Mesodermal cell (in vitro differentiated cells): ENCODE results near the gene MTSS2.

Source experiments
- H3K27ac ChIP-seq: 2 replicates; pipeline ENCODE4 v1.7.0; 2013; ENCODE audit warnings: mild to moderate bottlenecking, low read depth, low read length, moderate library complexity; ENCODE audit not compliant: severe bottlenecking
- H3K36me3 ChIP-seq: 2 replicates; pipeline ENCODE4 v1.7.1; 2013; ENCODE audit warnings: mild to moderate bottlenecking, low read length, moderate library complexity; ENCODE audit not compliant: control insufficient read depth, insufficient read depth
- H3K4me1 ChIP-seq: one replicate; pipeline ENCODE4 v1.7.1; 2013; ENCODE audit warnings: mild to moderate bottlenecking, low read length; ENCODE audit not compliant: insufficient read depth, control insufficient read depth, poor library complexity, severe bottlenecking
- H3K4me3 ChIP-seq: 2 replicates; pipeline ENCODE4 v1.7.0; 2013; ENCODE audit warnings: low read length, control low read depth, mild to moderate bottlenecking; ENCODE audit not compliant: insufficient read depth, poor library complexity, severe bottlenecking; ENCODE audit errors: extremely low read depth
- H3K9me3 ChIP-seq: 2 replicates; pipeline ENCODE4 v1.7.1; 2013; ENCODE audit warnings: mild to moderate bottlenecking, low read length, moderate library complexity; ENCODE audit not compliant: control insufficient read depth
- WGBS, 2 experiments: methylation state at CpG; one replicate each; pipeline ENCODE4 v1.1.5; 2013; ENCODE audit warnings: missing lambda C conversion rate in 2 of 2; ENCODE audit not compliant: insufficient coverage in 2 of 2; 5-methylcytosine and 5-hydroxymethylcytosine counted together

The MTSS2 gene

DNA sequence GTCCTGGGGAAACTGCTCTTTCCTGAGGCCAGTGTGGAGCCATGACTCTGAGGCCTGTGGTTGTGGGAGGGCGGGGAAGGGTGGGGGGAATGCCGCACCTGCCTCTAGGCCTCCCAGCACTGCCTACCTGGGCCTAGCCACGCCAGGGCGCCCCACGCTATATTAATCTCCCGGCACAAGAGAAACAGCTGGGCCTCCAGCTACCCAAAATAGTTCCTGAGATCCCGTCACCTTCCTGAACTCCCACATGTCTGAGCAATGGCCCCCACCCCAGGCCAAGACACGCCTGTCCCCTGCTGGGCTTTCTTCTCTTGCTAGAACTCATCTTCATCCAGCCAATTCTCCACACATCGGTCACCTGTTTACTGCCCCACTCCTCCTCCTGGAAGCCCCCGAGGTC, 13.0 kb upstream of the MTSS2 start:
- 98 to 100% methylated on average over 6 to 10 of the region's 10 CpGs for WGBS, 2 experiments
- Histone ChIP-seq H3K4me3 (no peak overlapping the region), H3K36me3 (peaks cover 15% of the 10 kb centered on the region), H3K4me1 (peaks cover 62% of the 10 kb centered on the region), H3K27ac (no peak overlapping the region), H3K9me3 (no peaks in the 10 kb centered on the region)

DNA sequence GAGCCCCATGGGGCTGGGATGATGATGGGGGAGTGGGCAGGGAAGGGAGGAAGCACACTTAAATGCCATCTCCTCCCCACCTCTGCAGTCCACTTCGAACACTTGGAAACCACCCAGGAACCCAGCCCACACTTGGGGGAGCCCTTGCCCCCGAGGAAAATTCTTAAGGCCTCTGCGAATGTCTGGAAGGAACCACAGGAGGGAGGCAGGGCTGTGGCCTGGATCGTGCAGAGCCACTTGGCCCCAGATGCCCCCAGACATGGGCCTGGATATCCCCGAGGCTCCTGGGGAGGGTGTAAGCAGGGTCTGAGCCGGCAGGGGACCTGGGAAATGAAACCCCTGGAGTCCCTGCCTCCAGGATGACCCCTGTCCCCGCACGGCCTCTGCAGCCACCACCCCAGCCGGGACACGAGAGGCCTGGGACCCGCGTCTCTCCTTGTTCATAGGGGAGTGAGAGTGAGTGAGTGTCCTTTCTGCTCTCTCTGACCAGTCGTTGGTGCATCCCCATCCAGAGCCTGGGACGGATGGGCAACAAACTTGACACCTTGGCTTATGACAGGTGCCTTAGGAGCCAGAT, 11.8 kb upstream of the MTSS2 start:
- Histone ChIP-seq H3K27ac (peak overlapping the region; percentile 53), H3K9me3 (no peaks in the 10 kb centered on the region), H3K4me1 (peaks cover 62% of the 10 kb centered on the region), H3K4me3 (no peak overlapping the region), H3K36me3 (peaks cover 15% of the 10 kb centered on the region)
- 85 to 87% methylated on average over 13 of the region's 14 CpGs for WGBS, 2 experiments

DNA sequence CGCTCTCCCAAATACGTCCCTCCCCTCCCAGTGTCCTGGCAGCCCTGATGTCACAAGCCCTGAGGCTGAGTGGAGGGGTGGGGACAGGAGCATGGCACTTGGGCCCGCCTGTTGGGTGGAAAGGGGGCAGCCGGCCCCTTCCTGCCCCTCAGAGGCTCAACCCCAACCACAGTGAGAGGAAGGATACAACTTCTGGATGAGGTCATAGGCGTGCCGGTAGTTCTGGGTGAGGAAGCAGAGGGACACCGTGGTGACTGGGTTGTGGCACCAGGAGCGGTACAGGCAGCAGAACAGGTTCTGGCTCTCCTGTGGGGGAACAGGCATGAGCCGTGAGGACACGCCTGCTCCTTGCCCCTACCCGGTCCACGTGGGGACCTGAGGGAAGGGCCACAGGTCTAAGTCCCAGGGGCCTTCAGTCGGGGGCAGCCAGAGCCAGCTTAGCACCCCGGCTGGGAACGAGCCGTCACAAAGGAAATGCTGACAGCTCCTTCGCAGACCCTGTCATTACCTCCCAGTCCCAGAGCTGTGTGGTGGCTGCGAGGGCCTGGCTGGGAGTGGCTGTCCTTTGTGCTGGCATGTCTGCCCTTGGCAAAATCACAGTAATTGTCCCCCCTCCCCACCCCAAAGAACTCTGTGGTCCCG, 11.2 kb upstream of the MTSS2 start:
- Histone ChIP-seq H3K36me3 (peaks cover 15% of the 10 kb centered on the region), H3K9me3 (no peaks in the 10 kb centered on the region), H3K4me1 (peaks cover 63% of the 10 kb centered on the region), H3K4me3 (no peak overlapping the region), H3K27ac (peak overlapping the region; percentile 53)
- WGBS, 2 experiments = 66 to 73% methylated on average over 10 to 12 of the region's 19 CpGs

DNA sequence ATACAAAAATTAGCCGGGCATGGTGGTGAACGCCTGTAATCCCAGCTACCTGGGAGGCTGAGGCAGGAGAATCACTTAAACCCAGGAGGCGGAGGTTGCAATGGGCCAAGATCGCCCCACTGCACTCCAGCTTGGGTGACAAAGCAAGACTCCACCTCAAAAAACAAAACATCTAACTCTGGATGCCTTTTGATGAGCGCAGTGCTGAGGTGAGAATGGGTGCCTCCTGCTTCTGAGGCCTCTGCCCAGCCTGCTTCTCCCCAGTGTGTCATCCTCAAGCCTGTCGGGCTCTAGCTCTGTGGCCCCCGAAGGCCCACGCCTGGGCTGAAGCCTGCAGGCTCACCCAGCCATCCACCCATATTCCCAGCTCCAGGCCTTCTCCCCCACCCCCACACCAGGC, 10.5 kb upstream of the MTSS2 start:
- no peak overlapping the region for H3K4me3 ChIP-seq
- no peak overlapping the region for H3K27ac ChIP-seq
- H3K9me3 ChIP-seq = no peaks in the 10 kb centered on the region
- 95 to 100% methylated on average over 4 to 8 of the region's 8 CpGs for WGBS, 2 experiments
- peaks cover 66% of the 10 kb centered on the region for H3K4me1 ChIP-seq
- H3K36me3 ChIP-seq = peaks cover 15% of the 10 kb centered on the region

DNA sequence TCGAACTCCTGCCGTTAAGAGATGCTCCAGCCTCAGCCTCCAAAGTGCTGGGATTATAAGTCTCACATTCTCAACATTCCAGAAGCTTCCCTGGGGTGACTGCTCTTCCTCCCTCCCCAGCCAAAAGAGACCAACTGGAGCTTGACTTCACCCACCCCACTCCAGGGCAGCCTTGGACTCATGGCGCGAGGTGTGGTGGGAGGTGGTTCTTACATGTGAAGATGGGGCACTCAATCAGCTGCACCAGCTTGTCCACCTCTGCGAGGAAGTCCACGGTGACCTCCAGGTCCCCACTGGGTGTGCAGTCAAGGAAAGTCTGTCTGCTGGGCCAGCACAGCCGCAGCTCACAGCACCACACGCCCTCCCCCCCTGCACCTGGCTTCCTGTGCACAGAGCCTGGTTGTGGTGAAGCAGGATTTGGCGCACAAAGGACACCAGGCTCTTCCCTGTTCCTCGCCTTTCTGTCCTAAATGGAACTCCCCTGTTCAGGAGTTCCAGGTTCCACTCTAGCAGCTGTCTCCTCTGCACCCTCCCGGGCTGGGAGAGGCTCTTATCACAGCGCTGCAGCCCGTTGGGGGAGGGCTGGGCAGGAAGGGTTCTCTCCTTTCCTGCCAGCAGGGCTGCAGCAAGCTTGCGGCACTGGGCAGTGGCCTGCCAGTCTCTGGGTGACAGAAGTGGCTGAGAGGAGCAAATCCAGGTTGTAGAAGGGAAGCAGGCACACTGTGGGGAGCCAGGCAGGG, 9.6 kb upstream of the MTSS2 start:
- Histone ChIP-seq H3K4me3 (no peak overlapping the region), H3K36me3 (peaks cover 15% of the 10 kb centered on the region), H3K9me3 (no peaks in the 10 kb centered on the region), H3K4me1 (peaks cover 67% of the 10 kb centered on the region), H3K27ac (peak overlapping the region; percentile 5)
- 78 to 80% methylated on average over 8 to 11 of the region's 14 CpGs for WGBS, 2 experiments

DNA sequence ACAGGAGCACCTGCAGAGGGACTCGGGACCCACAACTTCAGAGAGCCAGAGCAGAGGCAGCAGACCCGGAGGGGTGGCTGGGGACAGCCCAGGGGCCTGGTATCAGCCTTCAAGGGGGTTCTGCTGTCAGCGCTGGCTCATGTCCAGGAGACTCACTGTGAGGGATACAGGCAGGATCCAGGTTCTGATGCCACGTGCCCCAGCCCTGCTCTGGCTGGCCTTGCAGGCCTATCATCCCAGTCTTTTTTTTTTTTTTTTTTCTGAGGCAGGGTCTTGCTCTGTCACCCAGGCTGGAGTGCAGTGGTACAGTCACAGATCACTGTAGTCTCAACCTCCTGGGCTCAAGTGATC, 9.0 kb upstream of the MTSS2 start:
- 89 to 93% methylated on average over 3 to 4 of the region's 4 CpGs for WGBS, 2 experiments

DNA sequence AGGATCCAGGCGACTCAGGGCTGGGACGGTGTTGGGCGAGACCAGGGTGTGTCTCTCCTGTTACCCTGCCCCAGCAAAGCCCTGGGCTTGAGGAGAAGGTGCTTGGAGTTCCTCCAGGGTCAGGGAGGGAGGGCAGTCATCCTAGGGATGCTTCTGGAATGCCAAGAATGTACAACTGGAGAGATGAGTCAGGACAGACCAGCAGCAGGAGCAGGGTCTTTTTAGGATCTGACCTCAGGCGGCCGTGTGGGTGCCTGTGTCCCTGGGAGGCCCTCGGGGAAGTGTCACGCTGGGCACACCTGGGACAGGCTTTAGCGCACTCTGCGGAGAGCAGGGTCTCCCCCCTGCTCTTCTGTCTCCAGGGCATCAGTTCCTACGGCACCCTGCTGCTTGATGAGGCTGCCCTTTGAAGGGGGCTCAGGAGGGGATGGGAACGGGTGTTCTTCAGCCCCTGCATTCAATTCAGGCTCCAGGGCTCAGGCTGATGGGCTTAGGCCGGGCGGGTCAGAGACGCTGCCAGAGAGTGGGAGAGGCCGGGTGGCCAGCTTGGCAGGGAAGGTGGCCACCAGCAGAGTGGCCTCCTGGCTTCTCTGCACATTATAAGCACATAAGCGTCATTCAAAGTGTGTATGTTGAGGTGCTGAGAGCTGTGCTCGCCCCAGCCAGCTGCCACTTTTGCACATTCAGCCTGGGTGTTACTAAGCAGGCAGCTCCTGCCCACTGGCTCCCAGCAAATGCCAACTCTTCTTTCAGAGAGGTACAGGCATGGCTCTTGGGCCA, 8.4 kb upstream of the MTSS2 start:
- Histone ChIP-seq H3K9me3 (no peaks in the 10 kb centered on the region), H3K27ac (peak overlapping the region; percentile 84), H3K36me3 (peaks cover 11% of the 10 kb centered on the region), H3K4me1 (peaks cover 66% of the 10 kb centered on the region), H3K4me3 (no peak overlapping the region)
- 54 to 63% methylated on average over 13 to 17 of the region's 17 CpGs for WGBS, 2 experiments

More for the DNA sequence above, 9.0 kb upstream of the MTSS2 start:
- Histone ChIP-seq H3K4me3 (no peak overlapping the region), H3K4me1 (peaks cover 66% of the 10 kb centered on the region), H3K9me3 (no peaks in the 10 kb centered on the region), H3K36me3 (peaks cover 15% of the 10 kb centered on the region), H3K27ac (peak overlapping the region; percentile 84)

DNA sequence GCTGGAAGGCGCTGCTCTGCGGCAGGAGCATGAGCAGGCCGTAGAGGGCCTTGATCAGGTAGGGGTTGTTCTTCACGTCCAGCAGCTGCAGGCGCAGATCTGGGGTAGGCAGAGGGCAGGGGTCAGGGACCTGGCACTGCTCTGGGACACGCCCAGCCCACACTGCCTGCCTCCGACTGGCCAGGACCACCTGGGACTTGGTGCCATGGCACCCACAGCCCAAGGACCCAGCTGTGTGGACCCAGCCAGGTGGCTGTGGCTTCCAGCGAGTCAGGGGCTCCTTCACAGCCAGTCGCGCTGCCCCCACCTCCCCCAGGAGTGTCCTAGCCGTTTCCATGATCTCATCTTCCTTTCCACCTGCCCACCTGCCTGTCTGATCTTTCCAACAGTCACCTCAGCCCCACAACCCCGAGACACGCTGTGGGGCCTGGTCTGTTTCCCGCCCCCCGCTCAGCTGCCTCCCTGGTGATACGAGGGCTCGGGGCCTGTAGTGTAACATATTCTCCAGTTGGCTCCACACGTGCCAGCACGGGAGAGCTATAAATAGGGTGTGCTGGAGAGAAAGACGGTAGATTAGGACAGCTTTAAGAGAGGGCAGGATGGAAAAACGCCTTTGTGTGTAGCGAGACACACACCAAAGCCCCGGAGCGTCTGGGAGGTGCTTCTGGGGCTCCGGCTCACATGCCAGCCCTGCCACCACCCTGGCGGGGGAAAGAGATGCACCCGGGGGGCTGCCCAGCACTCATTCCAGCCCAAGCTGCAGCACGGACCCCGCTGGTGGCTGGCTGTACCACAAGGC, 7.2 kb upstream of the MTSS2 start:
- peaks cover 73% of the 10 kb centered on the region for H3K4me1 ChIP-seq
- H3K27ac ChIP-seq = peak overlapping the region; percentile 84
- no peaks in the 10 kb centered on the region for H3K9me3 ChIP-seq
- peaks cover 1% of the 10 kb centered on the region for H3K36me3 ChIP-seq
- 93% methylated on average over 21 to 27 of the region's 29 CpGs for whole genome bisulfite sequencing, 2 experiments
- no peak overlapping the region for H3K4me3 ChIP-seq

DNA sequence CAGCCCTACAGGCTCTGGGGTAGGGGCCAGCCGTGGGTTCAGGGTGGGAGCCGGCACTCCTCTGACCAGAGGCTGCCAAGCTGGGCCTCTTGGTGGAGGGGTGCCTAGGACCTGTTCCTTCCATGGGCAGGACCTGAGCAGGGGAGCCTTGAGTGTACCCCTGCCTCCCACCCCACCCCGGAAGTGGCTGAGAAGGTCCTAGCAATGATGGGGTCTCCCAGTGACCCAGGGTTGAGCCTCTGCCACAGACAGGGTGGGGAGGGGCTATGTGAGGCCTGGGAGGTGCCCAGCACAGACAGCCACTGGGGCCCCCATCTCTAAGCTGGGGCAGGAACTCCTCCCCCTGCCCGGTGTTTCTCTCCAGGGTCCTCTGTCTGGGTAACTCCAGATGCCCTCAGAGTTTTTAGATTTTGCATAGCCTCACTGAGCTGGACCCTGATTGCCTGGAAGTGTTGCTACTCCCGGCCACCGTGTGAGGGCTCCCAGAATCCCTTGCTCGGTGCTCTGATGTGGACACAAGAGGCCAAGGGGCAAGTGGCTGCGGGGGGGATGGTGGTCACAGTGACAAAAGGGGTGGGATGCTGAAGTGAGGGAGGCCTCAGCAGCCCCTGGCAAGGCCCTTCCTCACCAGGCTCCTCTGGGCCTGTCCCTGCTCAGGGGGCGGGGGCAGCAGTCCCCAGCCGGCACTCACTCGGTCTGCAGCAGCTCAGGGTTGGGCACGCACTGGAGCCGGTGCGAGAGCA, 6.4 kb upstream of the MTSS2 start:
- no peaks in the 10 kb centered on the region for H3K9me3 ChIP-seq
- WGBS, 2 experiments = 90 to 91% methylated on average over 9 to 10 of the region's 14 CpGs
- H3K4me1 ChIP-seq = peaks cover 74% of the 10 kb centered on the region
- H3K27ac ChIP-seq = peak overlapping the region; percentile 69
- H3K4me3 ChIP-seq = no peak overlapping the region
- H3K36me3 ChIP-seq = no peaks in the 10 kb centered on the region
